ENCODE results near the gene SIGMAR1.
A peak's percentile ranks its signal among the peaks of the same experiment; 100 is the strongest.

Gene SIGMAR1

DNA sequence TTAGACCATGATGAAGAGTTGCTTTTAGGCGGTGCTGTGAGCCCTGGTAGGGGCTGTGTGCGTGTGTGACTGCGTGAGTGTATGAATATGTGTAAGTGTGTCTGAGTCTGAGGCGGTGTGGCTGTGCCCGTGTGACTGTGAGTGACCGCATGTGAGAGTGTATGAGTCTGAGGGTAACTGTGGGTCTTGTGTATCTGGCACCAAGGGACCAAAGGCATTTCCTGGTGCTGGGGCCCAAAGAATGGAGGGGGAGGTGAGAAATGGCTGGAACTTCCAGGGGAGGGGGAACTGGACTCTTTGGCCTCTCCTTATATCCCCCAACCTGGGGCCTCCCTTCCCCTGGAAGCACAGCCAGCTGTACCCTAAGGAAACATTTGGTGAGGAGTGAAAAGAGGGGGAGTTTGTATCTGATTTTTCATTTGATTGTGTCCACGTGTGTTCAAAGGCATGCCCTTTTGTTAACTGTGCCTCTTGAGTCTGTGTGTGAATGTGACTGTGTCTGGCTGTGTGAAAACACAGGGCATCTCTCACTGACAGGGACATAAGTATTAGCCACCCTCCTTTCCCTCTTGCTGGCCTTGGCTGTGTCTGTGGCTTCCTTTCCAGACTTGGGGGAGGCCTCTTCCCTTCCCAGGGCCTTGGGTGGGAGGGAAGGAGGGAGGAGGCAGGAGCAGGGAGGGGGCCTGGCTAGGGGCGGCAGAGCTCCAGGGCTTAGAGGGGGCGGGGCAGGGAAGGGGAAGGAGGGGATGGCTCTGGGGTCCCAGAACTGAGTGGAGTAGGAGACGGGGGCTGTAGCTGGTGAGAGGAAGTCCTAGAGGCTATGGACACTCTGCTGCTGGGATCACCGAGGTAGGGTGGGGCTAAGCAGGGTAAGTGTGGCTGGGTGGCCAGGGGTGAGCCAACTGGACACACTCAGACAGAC, 15.8 kb upstream of the SIGMAR1 start:
- no peak for DNase-seq
- Histone ChIP-seq H3K79me2 (ENCODE audit: low read length) (peaks cover 7% of the 10 kb centered on the region; the same call in 1 of the 2 replicates), H3K9ac (ENCODE audit: low read length) (no peak overlapping the region), H3K27me3 (replicated peaks; ENCODE audit: insufficient read depth, low read length) (no peaks in the 10 kb centered on the region), H3K4me2 (ENCODE audit: low read depth, low read length) (peak overlapping the region; percentile 64; the same call in 1 of the 2 replicates), H2AFZ (ENCODE audit: low read length) (no peak overlapping the region), H3K9me2 (replicated peaks; ENCODE audit: insufficient read depth, low read length) (no peaks in the 10 kb centered on the region), H3K36me3 (replicated peaks; ENCODE audit: insufficient read depth, low read length) (0 out of 2 replicates have a peak, but pooled peaks cover 3% of the 10 kb centered on the region), H3K9me3 (replicated peaks; ENCODE audit: insufficient read depth, low read length) (no peaks in the 10 kb centered on the region), H4K20me1 (ENCODE audit: insufficient read depth, low read length) (no peaks in the 10 kb centered on the region), H3K4me3 (ENCODE audit: low read length) (no peak overlapping the region), H3K4me1 (ENCODE audit: low read length) (no peaks in the 10 kb centered on the region), H3F3A (ENCODE audit: insufficient read depth, low read length) (peaks cover 4% of the 10 kb centered on the region; the same call in 1 of the 2 replicates), H3K27ac (ENCODE audit: low read length) (no peak overlapping the region)
- no peak for TF ChIP-seq EZH2 (optimal IDR thresholded peaks at IDR 0.05; ENCODE audit: low read depth, low read length)
- no peak for TF ChIP-seq EZH2phosphoT487 (IDR thresholded peaks at IDR 0.05; ENCODE audit: low read length)
- TF ChIP-seq, protein P1, sequence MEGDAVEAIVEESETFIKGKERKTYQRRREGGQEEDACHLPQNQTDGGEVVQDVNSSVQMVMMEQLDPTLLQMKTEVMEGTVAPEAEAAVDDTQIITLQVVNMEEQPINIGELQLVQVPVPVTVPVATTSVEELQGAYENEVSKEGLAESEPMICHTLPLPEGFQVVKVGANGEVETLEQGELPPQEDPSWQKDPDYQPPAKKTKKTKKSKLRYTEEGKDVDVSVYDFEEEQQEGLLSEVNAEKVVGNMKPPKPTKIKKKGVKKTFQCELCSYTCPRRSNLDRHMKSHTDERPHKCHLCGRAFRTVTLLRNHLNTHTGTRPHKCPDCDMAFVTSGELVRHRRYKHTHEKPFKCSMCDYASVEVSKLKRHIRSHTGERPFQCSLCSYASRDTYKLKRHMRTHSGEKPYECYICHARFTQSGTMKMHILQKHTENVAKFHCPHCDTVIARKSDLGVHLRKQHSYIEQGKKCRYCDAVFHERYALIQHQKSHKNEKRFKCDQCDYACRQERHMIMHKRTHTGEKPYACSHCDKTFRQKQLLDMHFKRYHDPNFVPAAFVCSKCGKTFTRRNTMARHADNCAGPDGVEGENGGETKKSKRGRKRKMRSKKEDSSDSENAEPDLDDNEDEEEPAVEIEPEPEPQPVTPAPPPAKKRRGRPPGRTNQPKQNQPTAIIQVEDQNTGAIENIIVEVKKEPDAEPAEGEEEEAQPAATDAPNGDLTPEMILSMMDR (IDR thresholded peaks at IDR 0.05; ENCODE audit: low read length), result no peak

DNA sequence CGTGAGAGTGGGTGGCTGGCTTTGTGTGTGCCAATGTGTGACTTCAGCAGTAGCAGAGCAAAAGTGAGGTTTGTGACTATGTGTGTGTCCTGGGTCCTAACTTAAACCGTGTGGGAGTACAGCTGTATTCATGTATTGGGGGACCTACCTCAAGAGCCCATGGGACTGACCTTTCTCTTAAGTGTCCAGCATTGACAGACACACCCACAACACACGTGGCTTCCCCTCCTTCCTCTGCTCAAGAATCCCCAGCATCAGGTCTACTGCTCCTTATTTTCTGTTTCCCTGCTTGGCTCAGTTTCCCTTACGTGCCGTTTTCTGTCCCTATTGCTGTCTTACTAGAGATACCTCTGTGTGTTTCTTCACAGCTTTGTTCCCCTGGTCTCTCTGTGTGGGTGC, 15.0 kb upstream of the SIGMAR1 start:
- Histone ChIP-seq H3K36me3 (replicated peaks; ENCODE audit: insufficient read depth, low read length) (0 out of 2 replicates have a peak, but pooled peaks cover 3% of the 10 kb centered on the region), H3K9me3 (replicated peaks; ENCODE audit: insufficient read depth, low read length) (no peaks in the 10 kb centered on the region), H3K4me3 (ENCODE audit: low read length) (peak overlapping the region; percentile 42), H3K79me2 (ENCODE audit: low read length) (peaks cover 15% of the 10 kb centered on the region), H3F3A (ENCODE audit: insufficient read depth, low read length) (peaks cover 4% of the 10 kb centered on the region; the same call in 1 of the 2 replicates), H3K4me1 (ENCODE audit: low read length) (peaks cover 7% of the 10 kb centered on the region), H3K27me3 (replicated peaks; ENCODE audit: insufficient read depth, low read length) (no peaks in the 10 kb centered on the region), H3K9me2 (replicated peaks; ENCODE audit: insufficient read depth, low read length) (no peaks in the 10 kb centered on the region), H4K20me1 (ENCODE audit: insufficient read depth, low read length) (no peaks in the 10 kb centered on the region), H3K4me2 (ENCODE audit: low read depth, low read length) (peak overlapping the region; percentile 64), H2AFZ (ENCODE audit: low read length) (no peak overlapping the region), H3K9ac (ENCODE audit: low read length) (no peak overlapping the region; the same call in 1 of the 2 replicates), H3K27ac (ENCODE audit: low read length) (no peak overlapping the region)
- TF ChIP-seq, protein P1 (IDR thresholded peaks at IDR 0.05; ENCODE audit: low read length), result no peak
- TF ChIP-seq EZH2 (optimal IDR thresholded peaks at IDR 0.05; ENCODE audit: low read depth, low read length) (no peak), EZH2phosphoT487 (IDR thresholded peaks at IDR 0.05; ENCODE audit: low read length) (no peak)
- DNase-seq, result no peak

DNA sequence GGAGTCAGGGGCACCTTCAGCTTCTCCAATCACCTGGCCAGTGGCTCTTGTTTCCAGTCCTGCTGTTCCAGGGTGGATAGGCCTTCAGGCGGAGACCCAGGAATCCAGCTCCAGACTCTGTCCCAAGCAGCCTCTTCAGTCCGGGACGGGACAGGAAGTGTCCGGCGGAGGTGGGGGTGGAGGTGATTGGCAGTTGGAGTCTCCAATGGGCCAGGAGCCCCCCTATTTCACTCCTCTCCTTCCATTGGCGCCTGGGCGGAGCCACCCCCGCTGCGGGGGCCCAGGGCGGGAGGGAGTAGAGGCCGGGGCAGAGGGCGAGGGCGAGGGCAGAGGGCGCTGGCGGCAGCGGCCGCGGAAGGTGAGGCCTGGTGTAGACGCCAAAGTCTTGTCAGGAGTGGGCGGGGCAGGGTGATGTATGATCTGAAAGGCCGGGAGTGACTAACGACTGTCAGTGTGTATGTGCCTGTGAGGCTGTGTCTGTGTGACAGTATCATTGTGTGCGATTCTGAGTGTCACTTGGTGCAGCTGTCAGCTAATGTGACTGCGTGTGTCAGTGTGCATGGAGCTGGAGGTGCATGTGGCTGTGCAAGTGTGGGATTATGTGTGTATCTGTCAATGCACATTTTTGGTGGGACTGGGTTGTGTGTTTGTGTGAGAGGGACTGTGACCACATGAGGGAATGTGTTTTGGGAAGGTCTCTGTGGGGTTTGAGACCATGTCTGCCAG, 14.5 kb upstream of the SIGMAR1 start, which contains the start of gene IL11RA:
TSS of gene IL11RA (plus strand) at position 310 of the 726 bp plus-strand sequence. CDS start 3,033 bp downstream, outside the sequence.
- H3K4me2 ChIP-seq (ENCODE audit: low read depth, low read length), result peak within 1 kb of the TSS; percentile 64
- no peaks in the 10 kb centered on the region for H3K9me2 ChIP-seq (replicated peaks; ENCODE audit: insufficient read depth, low read length)
- H3K4me3 ChIP-seq (ENCODE audit: low read length), result peak within 1 kb of the TSS; percentile 42
- H3K9ac ChIP-seq (ENCODE audit: low read length), result peak within 1 kb of the TSS; percentile 14; the same call in 1 of the 2 replicates
- H3K9me3 ChIP-seq (replicated peaks; ENCODE audit: insufficient read depth, low read length), result no peaks in the 10 kb centered on the region
- TF ChIP-seq, protein P1 (IDR thresholded peaks at IDR 0.05; ENCODE audit: low read length), result no peak
- TF ChIP-seq EZH2 (optimal IDR thresholded peaks at IDR 0.05; ENCODE audit: low read depth, low read length) (no peak), EZH2phosphoT487 (IDR thresholded peaks at IDR 0.05; ENCODE audit: low read length) (no peak)
- no peaks in the 10 kb centered on the region for H4K20me1 ChIP-seq (ENCODE audit: insufficient read depth, low read length)
- peak; percentile 41 for DNase-seq
- no peaks in the 10 kb centered on the region for H3K27me3 ChIP-seq (replicated peaks; ENCODE audit: insufficient read depth, low read length)
- H3F3A ChIP-seq (ENCODE audit: insufficient read depth, low read length), result peaks cover 6% of the 10 kb centered on the region
- 0 out of 2 replicates have a peak, but pooled peaks cover 3% of the 10 kb centered on the region for H3K36me3 ChIP-seq (replicated peaks; ENCODE audit: insufficient read depth, low read length)
- H2AFZ ChIP-seq (ENCODE audit: low read length), result 0 out of 2 replicates have a peak within 1 kb of the TSS, but pooled peaks have one; percentile 27
- H3K4me1 ChIP-seq (ENCODE audit: low read length), result peaks cover 10% of the 10 kb centered on the region
- H3K27ac ChIP-seq (ENCODE audit: low read length), result no peak within 1 kb of the TSS; the same call in 1 of the 2 replicates
- peaks cover 21% of the 10 kb centered on the region for H3K79me2 ChIP-seq (ENCODE audit: low read length)

All from MM.1S (cell line).